GM21786 (cell line): Measurements from ENCODE around the gene VPS26C.

Experiments
- ATAC-seq: cut with Tn5 transposase; IDR thresholded peaks from one replicate; pipeline ENCODE4 v1.9.1; 2021; ENCODE audit not compliant: unreplicated experiment

The VPS26C gene

DNA sequence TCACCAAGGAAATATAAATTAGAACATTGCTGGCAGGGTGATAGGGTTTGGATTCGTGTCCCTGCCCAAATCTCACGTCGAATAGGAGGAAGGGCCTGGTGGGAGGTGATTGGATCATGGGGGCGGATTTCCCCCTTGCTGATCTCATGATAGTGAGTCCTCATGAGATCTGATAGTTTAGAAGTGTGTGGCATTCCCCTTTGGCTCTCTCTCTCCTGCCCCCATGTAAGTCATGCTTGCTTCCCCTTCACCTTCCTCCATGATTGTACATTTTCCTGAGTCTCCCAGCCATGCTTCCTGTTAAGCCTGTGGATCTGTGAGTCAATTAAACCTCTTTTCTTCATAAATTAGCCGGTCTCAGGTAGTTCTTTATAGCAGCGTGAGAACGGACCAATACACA lies 60.6 kb downstream of the VPS26C start:
- ATAC-seq, result no peak

DNA sequence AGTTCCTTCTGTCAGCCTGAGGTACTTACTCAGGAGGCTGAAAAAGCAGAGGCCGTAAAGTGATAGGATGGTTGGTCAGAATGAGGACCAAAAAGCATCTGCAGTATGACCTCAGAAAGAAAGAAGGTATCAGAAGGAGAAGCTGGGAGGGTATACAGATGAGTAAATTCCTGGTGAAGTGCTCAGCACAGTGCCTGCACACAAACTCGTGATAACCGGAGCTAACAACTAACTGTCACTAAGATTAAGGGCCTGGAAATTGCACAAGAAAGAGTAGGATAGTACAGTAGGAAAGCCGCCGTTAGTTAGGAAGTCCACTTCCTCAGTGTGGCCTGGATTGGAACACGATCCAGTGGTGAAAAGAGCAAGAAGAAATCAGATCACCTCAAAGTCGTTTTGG lies 62.6 kb downstream of the VPS26C start:
- ATAC-seq, result no peak

DNA sequence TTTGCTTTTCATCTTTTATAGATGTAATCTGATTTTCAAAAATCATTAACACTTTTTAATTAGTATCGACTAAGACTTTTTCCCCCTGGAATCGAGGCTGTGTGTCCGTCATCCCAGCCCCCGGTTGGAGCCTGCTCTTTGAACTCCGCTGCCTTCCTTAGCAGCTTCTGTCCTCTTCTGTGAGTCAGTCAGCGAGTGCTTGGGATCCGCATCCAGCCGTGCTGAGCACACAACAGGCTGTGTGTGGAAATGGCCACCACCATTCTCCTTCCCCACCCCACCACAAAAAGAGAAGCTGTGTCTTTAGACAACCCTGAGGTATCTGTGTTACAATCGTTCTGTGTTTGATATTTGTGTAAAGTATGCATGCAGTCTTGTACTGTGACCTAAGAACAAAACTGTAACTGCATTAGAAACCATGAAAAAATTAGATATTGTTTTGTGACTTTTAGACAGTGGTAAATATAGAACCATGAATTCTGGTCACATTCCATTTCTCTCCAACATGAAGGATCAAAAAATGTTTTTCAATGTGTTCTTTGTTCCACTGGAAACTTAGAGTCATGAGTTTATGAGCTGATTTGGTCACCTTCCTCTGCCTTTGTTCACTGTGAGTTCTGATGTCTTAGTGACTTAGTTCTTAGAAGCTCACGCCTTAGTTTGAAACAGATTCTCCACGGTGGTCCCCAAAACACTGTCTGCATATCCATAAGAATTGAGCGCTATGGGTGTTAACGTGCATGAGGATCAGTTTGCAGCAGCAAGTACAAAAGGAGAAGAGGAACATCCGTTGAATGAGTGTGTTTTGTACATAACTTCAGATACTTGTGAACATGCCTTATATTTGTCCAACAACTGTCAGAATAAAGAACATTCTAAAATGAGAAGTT lies 64.7 kb downstream of the VPS26C start:
- no peak for ATAC-seq

DNA sequence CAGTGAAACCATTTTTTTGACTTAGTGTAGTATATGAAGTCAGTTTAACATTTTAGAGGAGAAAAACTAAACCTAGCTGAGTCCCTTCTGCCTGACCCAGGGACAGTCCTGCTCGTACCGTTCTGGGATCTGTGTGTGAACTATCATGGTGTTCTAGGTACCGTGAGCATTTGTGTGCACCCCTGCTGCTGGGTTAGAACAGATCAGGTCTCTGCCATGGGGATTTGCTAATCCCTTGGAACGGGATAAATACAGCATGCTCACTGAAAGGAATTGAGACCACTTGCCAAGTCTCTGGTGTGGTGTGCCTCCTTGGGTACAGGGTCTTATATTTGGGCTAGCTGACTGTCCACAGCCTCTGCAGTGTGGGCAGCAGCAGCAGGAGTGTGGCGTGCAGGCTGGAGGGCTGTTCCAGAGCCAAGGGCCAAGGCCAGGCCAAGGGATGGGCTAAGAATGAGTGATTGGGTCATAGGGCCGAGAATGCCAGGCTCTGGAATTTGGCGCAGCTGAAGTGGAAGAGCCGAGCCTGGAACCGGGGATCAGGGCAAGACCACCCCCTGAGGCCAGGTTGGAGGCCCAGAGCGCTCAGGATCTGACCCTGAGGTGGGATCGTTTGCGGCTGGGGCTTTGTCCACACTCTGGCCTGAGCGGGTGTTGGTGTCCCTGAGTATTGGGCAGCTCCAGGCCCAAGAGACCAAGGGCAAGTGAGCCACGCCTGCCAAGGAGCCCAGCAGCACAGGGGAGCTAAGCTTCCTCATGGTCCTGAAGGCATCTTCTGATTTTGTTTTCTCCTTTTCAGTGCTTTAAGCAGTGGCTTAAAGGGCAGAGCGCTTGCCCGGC lies 66.3 kb downstream of the VPS26C start:
- no peak for ATAC-seq

DNA sequence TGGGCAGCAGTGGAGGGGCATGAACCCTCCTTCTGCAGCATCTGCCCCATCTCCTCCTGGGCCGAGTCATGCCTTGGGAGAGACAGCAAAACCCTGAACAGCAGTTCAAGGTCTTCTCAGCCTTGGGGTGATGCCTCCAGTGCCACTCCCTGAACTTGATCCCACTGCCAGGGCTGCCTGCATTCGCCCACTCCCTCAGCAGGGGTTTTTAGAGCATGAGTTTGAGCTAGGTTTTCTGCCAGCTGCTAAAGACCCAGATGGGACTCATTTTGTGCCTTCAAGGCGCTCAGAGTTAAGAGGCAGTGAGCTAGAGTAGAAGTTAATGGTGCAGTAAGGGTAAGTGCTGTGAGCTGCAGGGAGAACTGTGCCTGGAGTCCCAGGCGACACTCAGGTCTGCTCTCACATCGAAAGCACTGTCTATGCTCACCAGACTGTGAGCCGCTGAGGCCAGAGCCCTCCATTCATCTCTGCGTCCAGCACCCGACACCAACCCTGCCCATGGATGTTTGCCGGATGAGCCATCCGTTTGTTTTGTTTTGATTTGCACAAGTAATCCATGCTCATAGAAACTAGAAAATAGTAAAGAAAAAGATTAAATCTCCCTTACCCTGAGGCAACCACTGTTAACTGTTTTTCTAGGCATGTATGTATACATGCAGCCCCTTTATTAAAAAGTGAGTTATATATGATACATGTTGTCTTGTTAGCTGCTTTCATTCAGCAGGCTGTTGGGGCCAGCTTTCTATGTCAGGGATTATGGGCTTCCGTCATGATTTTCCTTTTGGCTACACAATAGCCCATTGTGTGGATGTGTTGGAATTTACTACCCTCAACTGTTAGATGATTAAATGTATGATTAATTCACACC lies 67.8 kb downstream of the VPS26C start:
- ATAC-seq, result no peak

DNA sequence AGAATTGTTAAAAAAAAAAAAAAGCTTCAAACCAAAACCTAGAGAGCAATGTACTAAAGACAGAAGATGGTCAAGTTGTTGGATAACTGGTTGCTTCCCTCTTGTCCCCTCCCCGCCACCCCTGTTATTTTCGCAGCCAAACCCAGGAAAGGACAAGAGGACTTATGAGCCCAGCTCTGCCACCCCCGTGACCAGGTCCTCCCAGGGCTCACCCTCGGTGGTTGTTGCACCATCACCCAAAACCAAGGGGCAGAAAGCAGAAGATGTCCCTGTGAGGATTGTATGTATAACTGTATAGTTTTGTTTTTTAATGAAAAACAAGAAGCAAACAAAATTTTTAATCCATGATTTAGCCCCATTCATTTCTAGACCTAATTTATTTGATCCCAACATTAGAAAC lies 69.4 kb downstream of the VPS26C start:
- ATAC-seq, result no peak

DNA sequence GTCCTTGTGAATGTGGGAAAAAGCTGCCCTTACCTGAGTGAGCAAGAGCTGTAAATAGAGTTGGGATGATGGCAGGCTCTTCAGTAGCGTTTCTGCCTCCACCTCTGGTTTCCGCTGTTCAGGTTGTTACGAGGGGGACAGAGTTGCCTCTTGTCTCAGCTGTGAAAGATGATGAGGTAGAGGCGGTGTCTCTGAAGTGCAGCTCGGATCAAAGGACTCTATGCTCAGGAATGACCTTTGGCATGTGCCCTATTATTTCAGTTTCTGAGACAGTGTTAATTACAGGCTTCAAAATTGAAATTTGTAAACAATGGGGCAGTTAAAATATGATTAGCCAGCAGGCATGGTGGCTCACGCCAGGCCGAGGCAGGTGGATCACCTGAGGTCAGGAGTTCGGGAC lies 70.3 kb downstream of the VPS26C start:
- no peak for ATAC-seq

DNA sequence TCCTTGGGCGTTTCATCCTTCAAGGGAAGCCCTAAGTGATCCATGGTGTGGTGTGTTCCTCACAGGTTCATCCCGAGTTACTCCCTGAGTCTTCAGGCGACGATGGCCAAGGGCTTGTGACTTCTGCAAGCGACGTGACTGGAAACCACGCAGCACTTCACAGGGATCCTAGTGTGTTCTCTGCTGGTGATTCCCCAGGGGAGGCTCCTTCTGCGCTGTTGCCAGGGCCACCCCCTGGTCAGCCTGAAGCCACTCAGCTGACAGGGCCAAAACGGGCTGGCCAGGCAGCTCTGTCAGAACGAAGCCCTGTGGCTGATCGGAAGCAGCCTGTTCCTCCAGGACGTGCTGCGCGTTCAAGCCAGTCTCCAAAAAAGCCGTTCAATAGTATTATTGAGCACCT lies 71.5 kb downstream of the VPS26C start:
- no peak for ATAC-seq

DNA sequence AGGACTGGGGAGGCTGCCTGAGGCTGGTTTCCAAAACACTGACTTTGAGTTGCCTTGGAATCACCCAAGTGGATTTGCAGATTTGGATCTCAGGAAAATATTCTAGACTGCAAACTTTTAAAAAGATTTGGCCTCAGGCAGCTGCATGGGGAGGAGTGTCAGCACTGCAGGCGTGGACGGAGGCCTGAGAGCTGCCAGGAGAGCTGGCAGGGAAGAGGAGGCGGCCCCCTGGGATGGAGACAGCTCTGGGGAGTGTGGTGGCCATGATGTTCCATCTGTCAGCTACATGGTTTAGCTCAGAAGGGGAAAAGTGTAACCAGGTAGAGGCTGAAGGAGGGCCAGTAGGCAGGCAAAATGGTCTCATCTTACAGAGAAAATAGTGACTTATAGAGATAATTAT lies 72.1 kb downstream of the VPS26C start:
- ATAC-seq, result no peak

DNA sequence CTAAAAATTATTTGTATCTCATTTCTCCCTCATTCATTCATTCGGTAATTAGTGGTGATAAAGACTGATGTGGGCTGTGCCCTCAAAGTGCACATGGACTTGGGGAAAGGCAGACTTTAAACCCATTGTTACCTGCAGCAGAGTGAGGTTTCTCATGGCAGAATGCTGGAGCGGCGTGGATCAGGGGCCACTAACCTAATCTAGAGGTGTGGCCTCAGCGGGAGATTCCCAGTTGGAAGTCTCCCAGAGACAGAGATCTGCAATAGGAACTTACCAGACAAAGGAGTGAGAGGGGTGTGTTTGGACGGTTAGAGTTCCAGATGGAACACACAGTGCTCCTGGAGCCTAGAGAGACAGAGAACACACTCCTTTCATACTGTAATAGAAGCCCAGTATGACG lies 73.5 kb downstream of the VPS26C start:
- no peak for ATAC-seq

DNA sequence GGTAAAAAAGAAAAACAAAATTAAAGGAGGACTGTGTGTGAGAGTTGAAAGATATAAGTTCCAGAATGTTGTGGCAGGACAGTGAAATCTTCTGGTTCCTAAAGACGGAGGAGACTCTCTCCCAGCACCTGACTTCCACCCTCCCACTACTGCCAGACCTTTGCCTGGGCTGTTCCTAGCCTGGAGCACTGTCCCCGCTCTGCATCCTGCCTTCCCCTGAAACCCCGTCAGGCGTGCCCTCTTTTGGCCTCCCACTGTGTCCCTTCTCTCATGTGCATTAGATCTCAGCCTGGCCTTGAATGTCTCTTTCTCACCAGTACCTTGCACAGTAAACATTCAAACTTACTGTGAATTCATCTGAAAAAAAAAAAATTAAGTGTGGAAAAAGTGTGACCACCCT lies 74.1 kb downstream of the VPS26C start:
- ATAC-seq, result no peak

DNA sequence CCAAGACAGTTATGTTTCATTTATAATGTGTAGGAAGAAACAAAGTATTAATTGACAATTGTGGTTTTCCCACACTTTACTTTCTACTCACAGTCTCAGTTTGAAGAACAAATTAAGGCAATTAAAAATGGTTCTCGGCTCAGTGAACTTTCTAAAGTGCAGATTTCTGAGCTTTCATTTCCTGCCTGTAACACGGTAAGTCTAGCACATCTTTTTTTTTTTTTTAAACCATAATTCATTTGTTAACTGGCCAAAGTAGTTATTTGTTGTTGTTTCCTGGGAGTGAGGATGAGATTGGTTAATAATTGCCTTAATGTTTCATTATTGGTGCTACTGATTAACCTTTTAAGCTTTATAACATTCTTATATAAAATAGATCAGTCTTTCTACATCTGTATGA lies 75.1 kb downstream of the VPS26C start:
- ATAC-seq, result no peak

DNA sequence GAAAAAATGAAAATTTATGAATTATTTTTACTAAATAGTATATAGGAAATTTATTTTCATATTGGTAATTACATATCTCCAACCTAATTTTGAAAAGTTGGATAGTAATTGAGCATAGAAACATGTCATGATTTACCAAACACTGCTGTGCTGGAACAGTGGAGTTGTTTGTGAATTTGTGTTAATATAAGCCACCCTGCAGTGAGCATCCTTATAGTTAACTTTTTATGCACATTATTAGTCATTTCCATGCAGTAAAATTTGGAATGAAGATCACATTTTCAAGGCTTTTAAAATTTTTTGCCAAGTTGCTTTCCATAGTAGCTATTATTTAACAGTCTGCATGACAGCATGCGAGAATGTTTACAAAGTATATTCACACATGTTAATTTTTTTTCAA lies 78.3 kb downstream of the VPS26C start:
- no peak for ATAC-seq

DNA sequence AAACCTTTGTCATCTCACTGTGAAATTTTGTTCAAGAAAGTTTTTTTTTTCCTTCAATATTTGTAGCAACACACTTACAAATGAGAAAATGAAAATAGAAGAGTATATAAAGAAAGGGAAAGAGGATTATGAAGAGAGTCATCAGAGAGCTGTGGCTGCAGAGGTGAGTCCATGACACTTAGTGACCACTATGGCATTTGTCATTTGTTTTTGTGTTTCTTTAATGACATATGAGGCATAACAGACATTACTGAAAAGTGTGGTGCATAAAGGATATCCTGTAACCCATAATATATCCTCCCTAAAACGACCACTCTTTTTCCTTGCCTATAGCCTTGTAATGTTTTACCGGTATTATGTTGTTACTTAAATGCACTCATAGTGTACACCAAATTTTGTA lies 80.2 kb downstream of the VPS26C start:
- no peak for ATAC-seq

DNA sequence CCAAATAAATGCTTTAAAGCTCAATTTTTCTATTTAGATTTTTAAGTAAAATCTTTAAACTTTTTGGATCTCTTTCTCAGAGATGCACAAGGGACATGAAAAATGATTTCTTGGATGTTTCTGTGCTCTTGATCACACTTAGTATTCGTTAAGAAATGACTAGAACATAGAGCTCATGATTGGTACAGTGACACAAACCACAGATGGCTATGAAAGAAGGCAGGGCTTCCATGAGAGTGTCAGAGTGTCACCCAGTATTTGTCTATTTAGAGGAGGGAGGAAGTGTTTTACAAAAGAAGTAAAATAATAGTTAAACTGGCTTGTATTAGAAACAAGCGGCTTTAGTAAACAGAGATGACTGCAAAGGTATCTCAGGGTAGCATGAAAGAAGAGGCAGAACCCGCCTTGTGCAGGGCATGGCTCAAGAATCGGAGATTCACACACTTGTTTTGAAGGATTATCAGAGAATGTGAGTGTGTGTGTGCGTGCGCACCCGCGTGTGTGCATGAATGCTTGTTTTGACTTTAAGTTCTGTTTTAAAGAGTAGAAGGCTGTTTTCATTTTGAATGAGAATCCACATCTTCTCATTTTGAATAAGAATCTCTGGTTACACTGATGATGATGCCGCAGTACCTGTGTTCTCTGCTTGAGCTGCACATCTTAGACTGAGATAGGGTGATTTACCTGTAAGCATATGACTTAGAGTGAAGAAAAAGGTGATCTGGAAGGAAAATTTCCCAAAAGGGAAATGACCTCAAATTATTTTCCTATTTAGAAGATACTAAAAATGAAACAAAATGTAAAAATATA lies 82.1 kb downstream of the VPS26C start:
- ATAC-seq, result no peak

DNA sequence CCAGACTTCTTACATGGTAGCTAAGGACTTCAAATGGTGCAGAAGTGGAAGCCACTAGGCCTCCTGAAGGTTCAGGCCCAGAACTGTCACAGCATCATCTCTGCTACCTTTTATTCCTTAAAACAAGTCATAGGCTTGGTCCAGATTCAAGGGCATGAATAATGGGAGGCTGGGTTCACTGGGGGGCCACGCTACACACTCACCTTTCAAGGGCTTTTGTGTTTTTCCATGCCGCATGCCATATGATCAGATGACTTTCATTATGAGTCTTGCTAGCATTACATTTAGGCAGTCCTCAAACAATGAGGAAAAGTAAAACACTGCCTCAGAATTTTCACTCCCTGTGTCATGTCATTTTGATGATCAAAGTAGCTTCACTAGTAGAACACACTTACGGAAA lies 83.4 kb downstream of the VPS26C start:
- ATAC-seq, result no peak

DNA sequence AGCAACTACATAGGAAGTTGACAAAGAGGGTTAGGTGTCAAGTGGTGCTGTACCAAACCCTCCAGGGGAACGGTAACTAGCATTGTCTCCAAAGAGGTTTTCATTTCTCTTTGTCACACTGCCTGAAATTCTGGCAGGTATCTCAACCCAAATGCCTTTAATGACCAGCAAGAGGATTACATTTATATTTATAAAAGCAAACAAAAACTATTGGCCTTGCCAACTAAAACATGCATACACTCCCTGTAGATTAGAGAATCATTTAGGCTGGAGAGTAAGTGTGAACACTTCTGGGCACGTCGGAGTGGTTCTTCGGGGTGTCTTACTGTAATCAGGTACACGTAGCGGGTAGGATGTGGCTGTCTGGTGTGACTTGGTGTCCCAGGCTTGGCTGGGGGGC lies 84.9 kb downstream of the VPS26C start:
- ATAC-seq, result no peak

DNA sequence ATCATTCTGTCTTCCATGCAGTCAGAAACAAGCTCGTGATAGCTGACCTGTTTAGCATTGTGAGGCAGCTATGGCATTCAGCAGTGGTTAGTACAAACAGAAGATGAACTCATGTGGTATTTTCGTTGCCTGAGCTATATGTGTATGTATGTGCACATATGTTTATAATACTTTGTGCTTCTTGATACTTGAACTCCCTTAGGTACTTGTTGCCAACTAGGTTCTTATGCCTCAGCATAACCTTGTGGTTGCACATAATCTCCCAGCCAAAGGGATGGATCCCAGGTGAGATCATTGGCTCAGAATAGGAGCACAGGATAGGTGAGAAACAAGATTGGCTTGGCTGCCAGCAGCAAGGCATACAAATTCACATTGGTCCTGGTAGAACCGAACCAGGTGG lies 86.1 kb downstream of the VPS26C start:
- ATAC-seq, result no peak

DNA sequence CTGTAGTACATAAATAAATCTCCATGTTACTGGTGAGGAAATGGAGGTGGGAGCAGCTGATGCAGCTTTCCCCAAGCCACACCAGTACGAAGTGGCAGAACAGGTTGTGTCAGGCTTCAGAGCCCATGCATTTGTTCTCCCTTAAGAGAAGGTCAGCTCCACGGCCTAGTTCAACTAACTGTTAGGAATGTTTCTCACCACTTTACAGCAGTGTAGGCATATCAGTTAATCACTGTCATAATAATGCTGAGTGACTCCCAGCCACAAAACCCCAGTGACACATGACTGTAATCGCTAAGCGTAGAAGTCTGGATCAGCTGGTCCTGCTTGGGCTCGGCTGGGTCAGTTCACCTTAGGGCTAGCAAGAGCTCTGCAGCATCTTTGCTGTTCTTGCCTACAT lies 90.4 kb downstream of the VPS26C start:
- no peak for ATAC-seq
